Astrocyte of the cerebellum (primary cell): ENCODE measurements around the gene EDA2R.

ENCODE experiments used
- DNase-seq: peaks from one replicate; pipeline ENCODE4 v3.0.0-alpha.2; 2011; ENCODE audit warnings: low read depth
- H3K4me3 ChIP-seq: 2 replicates; pipeline ENCODE4 v1.5.1; 2011; ENCODE audit warnings: mild to moderate bottlenecking, low read depth, low read length, moderate library complexity
- in situ Hi-C: cut with HindIII; loops from 2 replicates; pipeline ENCODE4 v1.10.0; 2017; ENCODE audit warnings: low sequenced_read_pairs
- TF ChIP-seq, protein P1 (sequence below): IDR thresholded peaks from 2 replicates; pipeline ENCODE4 v1.5.1; 2012; ENCODE audit warnings: low read length, low read depth, moderate library complexity, mild to moderate bottlenecking; ENCODE audit errors: missing control alignments

Gene EDA2R

DNA sequence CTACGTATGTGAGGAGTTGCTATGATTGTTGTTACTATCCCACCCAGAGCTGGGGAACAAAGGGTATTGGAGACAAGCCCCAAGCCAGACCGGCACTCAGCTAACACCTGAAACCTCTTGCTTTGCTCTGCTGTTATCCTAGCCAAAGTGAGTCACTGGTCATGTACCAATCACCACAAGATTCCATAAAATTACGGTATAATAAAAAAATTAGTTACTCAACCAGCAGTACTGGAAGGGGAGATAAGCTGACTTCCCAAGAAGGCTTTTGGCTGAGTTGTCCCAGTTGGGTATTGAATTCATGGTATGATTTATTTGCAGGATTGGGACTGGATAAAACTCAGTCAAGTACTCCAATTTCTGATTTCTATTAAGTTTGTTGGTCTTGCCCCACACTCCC is 5.3 kb downstream of the EDA2R start:
- TF ChIP-seq, protein P1, sequence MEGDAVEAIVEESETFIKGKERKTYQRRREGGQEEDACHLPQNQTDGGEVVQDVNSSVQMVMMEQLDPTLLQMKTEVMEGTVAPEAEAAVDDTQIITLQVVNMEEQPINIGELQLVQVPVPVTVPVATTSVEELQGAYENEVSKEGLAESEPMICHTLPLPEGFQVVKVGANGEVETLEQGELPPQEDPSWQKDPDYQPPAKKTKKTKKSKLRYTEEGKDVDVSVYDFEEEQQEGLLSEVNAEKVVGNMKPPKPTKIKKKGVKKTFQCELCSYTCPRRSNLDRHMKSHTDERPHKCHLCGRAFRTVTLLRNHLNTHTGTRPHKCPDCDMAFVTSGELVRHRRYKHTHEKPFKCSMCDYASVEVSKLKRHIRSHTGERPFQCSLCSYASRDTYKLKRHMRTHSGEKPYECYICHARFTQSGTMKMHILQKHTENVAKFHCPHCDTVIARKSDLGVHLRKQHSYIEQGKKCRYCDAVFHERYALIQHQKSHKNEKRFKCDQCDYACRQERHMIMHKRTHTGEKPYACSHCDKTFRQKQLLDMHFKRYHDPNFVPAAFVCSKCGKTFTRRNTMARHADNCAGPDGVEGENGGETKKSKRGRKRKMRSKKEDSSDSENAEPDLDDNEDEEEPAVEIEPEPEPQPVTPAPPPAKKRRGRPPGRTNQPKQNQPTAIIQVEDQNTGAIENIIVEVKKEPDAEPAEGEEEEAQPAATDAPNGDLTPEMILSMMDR: no peak
- no peak overlapping the region for H3K4me3 ChIP-seq
- DNase-seq: peak; percentile 43
- in situ Hi-C loops: no loop called here

DNA sequence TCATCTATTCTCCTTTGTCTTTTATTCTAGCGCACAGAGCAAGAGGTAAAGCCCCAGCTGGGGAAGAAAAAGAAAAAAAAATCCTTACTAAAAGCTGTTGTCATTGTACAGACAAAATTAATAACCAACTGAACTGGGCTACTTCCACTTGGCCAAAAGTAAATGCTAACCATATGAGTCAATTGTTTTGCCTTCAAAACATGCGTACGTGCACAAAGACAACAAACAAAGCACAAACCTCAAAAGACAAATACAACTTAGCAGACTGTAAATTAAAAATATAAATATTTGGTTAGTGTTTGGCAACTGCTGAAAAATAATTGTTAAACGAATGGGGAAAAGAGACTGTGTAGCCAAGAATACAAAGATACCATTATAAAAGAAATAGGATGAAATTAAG is 5.9 kb downstream of the EDA2R start:
- in situ Hi-C loops: no loop called here
- TF ChIP-seq, protein P1: no peak
- no peak for DNase-seq
- no peak overlapping the region for H3K4me3 ChIP-seq

DNA sequence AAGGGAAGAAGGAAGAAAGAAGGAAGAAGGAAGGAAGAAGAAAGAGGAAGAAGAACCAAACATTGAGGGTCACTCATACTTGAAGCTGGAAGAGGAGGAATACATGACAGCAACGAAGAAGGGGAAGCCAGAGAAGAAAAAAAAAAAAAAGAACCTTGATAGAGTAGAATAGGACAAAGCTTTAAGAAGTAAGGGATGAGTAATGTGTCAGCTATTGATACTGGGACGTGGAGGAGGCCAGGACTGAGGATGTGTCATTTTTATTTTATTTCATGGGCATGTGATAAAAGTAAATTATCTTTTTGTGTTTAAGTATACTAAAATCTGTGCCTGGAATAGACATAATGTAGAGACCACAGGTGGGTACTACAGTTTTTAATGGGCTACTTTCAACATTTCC is 6.4 kb downstream of the EDA2R start:
- in situ Hi-C loops: no loop called here
- H3K4me3 ChIP-seq: no peak overlapping the region
- TF ChIP-seq, protein P1: no peak
- no peak for DNase-seq

DNA sequence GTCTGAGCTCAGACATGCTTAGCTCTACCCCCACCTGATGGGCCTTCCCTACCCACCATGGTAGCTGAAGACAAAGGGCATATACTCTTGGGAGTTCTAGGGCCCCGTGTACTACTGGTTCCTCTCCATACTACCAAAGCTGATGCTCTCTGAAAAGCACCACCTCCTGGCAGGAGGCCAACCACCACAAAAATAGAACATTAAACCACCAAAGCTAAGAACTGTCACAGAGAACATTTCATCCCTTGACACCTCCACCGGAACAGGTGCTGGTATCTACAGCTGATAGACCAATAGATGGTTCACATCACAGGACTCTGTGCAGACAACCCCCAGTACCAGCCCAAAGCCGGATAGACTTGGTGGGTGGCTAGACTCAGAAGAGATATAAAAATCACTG is 13.4 kb downstream of the EDA2R start:
- H3K4me3 ChIP-seq: no peak overlapping the region
- DNase-seq: no peak
- in situ Hi-C loops: no loop called here
- TF ChIP-seq, protein P1: no peak

DNA sequence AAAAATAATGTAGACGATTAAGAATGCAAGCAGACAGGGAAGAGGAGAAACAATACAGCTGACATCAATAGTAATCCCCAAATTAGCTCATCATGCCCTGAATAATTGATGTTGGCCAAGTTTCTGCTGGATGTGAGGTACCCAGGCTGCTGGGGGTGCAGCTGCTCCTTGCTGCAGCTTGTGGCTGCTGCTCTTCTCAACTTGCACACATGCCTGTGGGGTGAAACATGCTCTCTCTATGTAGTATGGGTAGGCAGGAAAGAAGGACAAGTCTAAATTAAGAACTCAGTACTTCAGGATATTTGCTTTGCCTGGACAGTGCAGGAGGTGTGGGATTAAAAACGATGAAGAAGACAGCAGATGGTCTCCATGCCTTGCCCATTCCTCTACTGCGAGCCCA is 16.7 kb downstream of the EDA2R start:
- in situ Hi-C loops: no loop called here
- no peak for DNase-seq
- TF ChIP-seq, protein P1: no peak
- H3K4me3 ChIP-seq: no peak overlapping the region

DNA sequence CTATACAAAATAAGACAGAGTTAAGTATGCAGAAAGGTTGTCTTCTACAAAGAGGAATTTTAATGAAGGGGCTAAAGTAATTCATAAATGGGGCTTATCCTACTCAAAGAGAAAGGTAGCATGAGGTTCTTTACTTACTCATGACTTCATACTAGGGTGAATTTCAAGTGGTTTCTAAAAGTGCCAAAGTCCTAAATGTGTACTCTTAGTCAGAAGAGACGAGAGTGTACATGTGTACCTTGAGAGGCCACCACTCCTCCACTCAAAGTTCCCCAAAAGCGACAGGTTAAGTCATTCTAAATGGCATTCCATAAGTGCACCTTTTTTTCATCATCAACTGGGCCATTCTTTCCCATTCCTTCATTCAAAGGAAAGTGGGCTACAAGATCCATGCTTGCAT is 21.9 kb downstream of the EDA2R start:
- TF ChIP-seq, protein P1: no peak
- in situ Hi-C loops: no loop called here
- H3K4me3 ChIP-seq: no peak overlapping the region
- DNase-seq: no peak

DNA sequence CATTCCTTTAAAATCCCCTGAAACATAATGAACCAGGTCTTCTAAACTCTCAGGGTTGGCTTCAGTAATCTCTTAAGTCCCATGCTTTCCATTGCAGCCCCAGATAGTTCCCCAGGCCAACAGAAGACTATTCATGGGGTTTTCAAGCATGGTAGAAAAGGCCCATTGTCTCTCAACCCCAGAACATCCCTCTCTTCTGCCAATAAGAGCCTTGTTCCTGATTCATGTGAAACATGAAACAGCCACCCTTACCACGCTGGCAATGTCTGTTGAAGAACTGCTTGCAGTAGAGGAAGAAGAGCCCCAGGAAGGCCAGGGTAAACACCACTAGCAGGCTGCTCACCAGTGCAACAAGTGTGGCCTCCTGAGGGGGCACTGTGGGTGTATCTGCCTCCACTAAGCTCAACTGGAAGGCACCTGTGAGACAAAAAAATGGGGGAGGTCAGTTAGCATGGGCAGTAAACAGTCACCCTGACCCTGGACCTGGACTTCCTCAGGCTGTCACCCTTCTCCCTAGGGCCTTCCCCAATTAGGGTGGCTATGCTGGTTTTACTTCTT is 36.4 kb downstream of the EDA2R start:
- in situ Hi-C loops: no loop called here
- H3K4me3 ChIP-seq: no peak overlapping the region
- DNase-seq: no peak
- TF ChIP-seq, protein P1: no peak
